SK-N-SH (cell line): Measurements from ENCODE around the gene PIP5K1C. TPM values are rescaled to one million over a fixed set of nuclear protein-coding genes. Genes with fewer than 3 reads are reported as not detected.

Experiments
- CTCF ChIA-PET: fragments of 300-600, 350-600 bp; formaldehyde crosslinking; extraction: SDS; loops from one replicate; lab custom pipeline; 2021; lab: Yijun Ruan, JAX
- POLR2A ChIA-PET: fragments of 350-600 bp; sonication (Branson Sonifier 250); formaldehyde crosslinking; extraction: SDS; loops from one replicate; lab custom pipeline; 2020; ENCODE audit warnings: antibody characterized with exemption, inconsistent platforms; lab: Yijun Ruan, JAX
- DNase-seq: peaks from one replicate; pipeline ENCODE4 v3.0.0; 2012
- H2AFZ ChIP-seq: fragments of 200-600 bp; sonication (generic); 2 replicates; pipeline ENCODE4 v1.8.1; 2016; ENCODE audit warnings: antibody characterized with exemption, mild to moderate bottlenecking, low read depth
- H3F3A ChIP-seq: fragments of 200-600 bp; sonication (generic); replicated peaks from 2 replicates; pipeline ENCODE3; 2016; ENCODE audit warnings: antibody characterized with exemption, mild to moderate bottlenecking; ENCODE audit not compliant: insufficient read depth
- H3K27ac ChIP-seq, 2 experiments: fragments of 200-500 bp in 1 of 2; fragments of 200-600 bp in 1 of 2; sonication (Bioruptor generic) in 1 of 2; sonication (generic), shearing (Covaris generic) in 1 of 2; 2 replicates each; pipeline versions ENCODE4 v1.5.1 to v1.6.1; 2014 to 2016; ENCODE audit warnings: low read depth in 2 of 2, inconsistent platforms in 1 of 2, low read length in 1 of 2, mild to moderate bottlenecking in 1 of 2, mixed read lengths in 1 of 2
- H3K27me3 ChIP-seq: fragments of 200-600 bp; sonication (generic), shearing (Covaris generic); 2 replicates; pipeline ENCODE4 v1.6.1; 2016; ENCODE audit warnings: mixed run types; ENCODE audit not compliant: insufficient read depth
- H3K36me3 ChIP-seq, 2 experiments: fragments of 200-500 bp in 1 of 2; fragments of 200-600 bp in 1 of 2; sonication (Bioruptor generic) in 1 of 2; sonication (generic) in 1 of 2; replicated peaks in 1 of 2; 2 replicates each; pipeline versions ENCODE3 to v1.5.1; 2014 to 2016; ENCODE audit warnings: low read length in 1 of 2, mild to moderate bottlenecking in 1 of 2; ENCODE audit not compliant: insufficient read depth in 2 of 2, control insufficient read depth in 1 of 2
- H3K4me1 ChIP-seq, 2 experiments: fragments of 200-500 bp in 1 of 2; fragments of 200-600 bp in 1 of 2; sonication (Bioruptor generic) in 1 of 2; sonication (generic), shearing (Covaris generic) in 1 of 2; 2 replicates each; pipeline versions ENCODE4 v1.5.1 to v1.6.1; 2014 to 2016; ENCODE audit warnings: low read depth in 1 of 2, low read length in 1 of 2, mixed run types in 1 of 2; ENCODE audit not compliant: insufficient read depth in 2 of 2, control insufficient read depth in 1 of 2
- H3K4me2 ChIP-seq: fragments of 200-600 bp; sonication (generic), shearing (Covaris generic); 2 replicates; pipeline ENCODE4 v1.6.1; 2017; ENCODE audit warnings: mixed run types
- H3K4me3 ChIP-seq, 2 experiments: fragments of 200-500 bp in 1 of 2; fragments of 200-600 bp in 1 of 2; sonication (Bioruptor generic) in 1 of 2; sonication (generic), shearing (Covaris generic) in 1 of 2; 2 replicates each; pipeline versions ENCODE4 v1.5.1 to v1.8.1; 2014 to 2016; ENCODE audit warnings: low read depth in 2 of 2, inconsistent platforms in 1 of 2, low read length in 1 of 2, mild to moderate bottlenecking in 1 of 2, mixed read lengths in 1 of 2, moderate library complexity in 1 of 2
- H3K79me2 ChIP-seq: fragments of 200-600 bp; sonication (generic); 2 replicates; pipeline ENCODE4 v1.8.1; 2017; ENCODE audit warnings: mild to moderate bottlenecking; ENCODE audit not compliant: insufficient read depth
- H3K9ac ChIP-seq: fragments of 200-600 bp; sonication (generic); 2 replicates; pipeline ENCODE4 v1.6.1; 2017; ENCODE audit warnings: mixed run types
- H3K9me2 ChIP-seq: fragments of 200-600 bp; sonication (generic); 2 replicates; pipeline ENCODE4 v1.6.1; 2017; ENCODE audit warnings: mixed run types
- H3K9me3 ChIP-seq: fragments of 200-600 bp; sonication (generic); 2 replicates; pipeline ENCODE4 v1.6.1; 2017; ENCODE audit warnings: mixed run types, mild to moderate bottlenecking, moderate library complexity
- H4K20me1 ChIP-seq: fragments of 200-600 bp; sonication (generic); 2 replicates; pipeline ENCODE4 v1.6.1; 2017; ENCODE audit warnings: mild to moderate bottlenecking, mixed run types; ENCODE audit not compliant: insufficient read depth
- CHD2 ChIP-seq: fragments of 150-350 bp; IDR thresholded peaks from 2 replicates; pipeline ENCODE4 v1.6.1; 2018; ENCODE audit warnings: low read length; ENCODE audit not compliant: partially characterized antibody
- CTCF ChIP-seq: fragments of 200-600 bp; sonication (generic); IDR thresholded peaks from 2 replicates; pipeline ENCODE4 v1.6.1; 2017; ENCODE audit warnings: antibody characterized with exemption, mild to moderate bottlenecking, moderate library complexity
- ELF1 ChIP-seq: IDR thresholded peaks from 2 replicates; pipeline ENCODE4 v1.4.0; 2012
- EZH2phosphoT487 ChIP-seq: fragments of 200-600 bp; sonication (generic); IDR thresholded peaks from 2 replicates; pipeline ENCODE4 v1.6.1; 2017; ENCODE audit warnings: low read depth, mixed run types, mild to moderate bottlenecking, antibody characterized with exemption, moderate library complexity, borderline replicate concordance
- FOXM1 ChIP-seq: IDR thresholded peaks from 2 replicates; pipeline ENCODE4 v1.4.0; 2012; ENCODE audit warnings: low read depth, mild to moderate bottlenecking
- GABPA ChIP-seq: IDR thresholded peaks from 2 replicates; pipeline ENCODE4 v1.4.0; 2012; ENCODE audit warnings: low read depth, mild to moderate bottlenecking
- IRF3 ChIP-seq: fragments of 150-350 bp; IDR thresholded peaks from 2 replicates; pipeline ENCODE4 v1.6.1; 2016; ENCODE audit warnings: mild to moderate bottlenecking, low read depth, low read length
- JUND ChIP-seq: IDR thresholded peaks from 2 replicates; pipeline ENCODE4 v1.4.0; 2012
- MAX ChIP-seq: IDR thresholded peaks from 2 replicates; pipeline ENCODE4 v1.4.0; 2012; ENCODE audit warnings: low read depth
- MEF2A ChIP-seq: IDR thresholded peaks from 2 replicates; pipeline ENCODE4 v1.4.0; 2012; ENCODE audit warnings: low read depth, borderline replicate concordance
- PBX3 ChIP-seq: IDR thresholded peaks from 2 replicates; pipeline ENCODE4; 2012
- POLR2AphosphoS5 ChIP-seq: IDR thresholded peaks from 2 replicates; pipeline ENCODE4 v1.6.1; 2012; ENCODE audit warnings: low read depth, low read length
- RFX5 ChIP-seq: IDR thresholded peaks from 2 replicates; pipeline ENCODE4 v1.6.1; 2012; ENCODE audit warnings: mild to moderate bottlenecking, improper control_type of control experiment, low read length
- SIN3A ChIP-seq: IDR thresholded peaks from 2 replicates; pipeline ENCODE4 v1.6.1; 2012; ENCODE audit warnings: low read depth, mild to moderate bottlenecking, low read length, moderate library complexity, borderline replicate concordance
- SMC3 ChIP-seq: IDR thresholded peaks from 2 replicates; pipeline ENCODE4 v1.6.1; 2012; ENCODE audit warnings: low read depth, low read length, improper control_type of control experiment
- TEAD4 ChIP-seq: IDR thresholded peaks from 2 replicates; pipeline ENCODE4 v1.4.0; 2012; ENCODE audit warnings: mild to moderate bottlenecking, borderline replicate concordance; ENCODE audit not compliant: insufficient read depth
- WGBS: methylation state at CpG from one replicate; pipeline ENCODE4 v1.1.6; 2017; ENCODE audit warnings: low lambda C conversion rate; 5-methylcytosine and 5-hydroxymethylcytosine counted together
- polyA plus RNA-seq, 3 experiments: library from polyadenylated mRNA; depleted of rRNA; stranded (reverse); fragments of >200 nt; gene quantifications; 2 replicates each; pipeline ENCODE4 v1.2.3, GENCODE V29; 2012

PIP5K1C gene
- polyA plus RNA-seq, 1 of the 3 experiments (the other 2 are of a cell fraction), result 12.3 TPM

- TF ChIP-seq MAX (no peak), FOXM1 (no peak), ELF1 (no peak), CHD2 (no peak), MEF2A (no peak), IRF3 (no peak), SMC3 (no peak)
Measured at GRCh38 chr19:3613818-3614661, 86.2 kb downstream of the PIP5K1C start (continued).

GRCh38 chr19:3612901-3613741 is 87.1 kb downstream of the PIP5K1C start:
- CTCF ChIA-PET, result interaction anchor here (1.6 kb wide), 1 partner anchor 26 kb away, joined by 3 read pairs; no protein-coding TSS in a partner anchor
- peak; percentile 64 for DNase-seq

More at GRCh38 chr19:3612901-3613741, 87.1 kb downstream of the PIP5K1C start:
- H3K36me3 ChIP-seq, result peaks cover 0 to 29% of the 10 kb centered on the region in 2 experiments
- POLR2A ChIA-PET, result no interaction called here
- no peaks in the 10 kb centered on the region for H4K20me1 ChIP-seq
- H3K79me2 ChIP-seq, result no peaks in the 10 kb centered on the region
- no peak overlapping the region for H2AFZ ChIP-seq
- no peaks in the 10 kb centered on the region for H3K27me3 ChIP-seq
- no peak for TF ChIP-seq EZH2phosphoT487
- no peak for TF ChIP-seq MAX
- TF ChIP-seq JUND, result no peak
- no peak for TF ChIP-seq IRF3
- TF ChIP-seq CTCF, result no peak
- no peak for TF ChIP-seq GABPA
- TF ChIP-seq PBX3, result no peak
- no peak for TF ChIP-seq RFX5
- TF ChIP-seq TEAD4, result no peak
- TF ChIP-seq POLR2AphosphoS5, result no peak
- no peak for TF ChIP-seq MEF2A
- TF ChIP-seq SIN3A, result no peak
- H3K4me3 ChIP-seq, result no peak overlapping the region
- no peaks in the 10 kb centered on the region for H3F3A ChIP-seq
- H3K9me2 ChIP-seq, result no peaks in the 10 kb centered on the region
- H3K27ac ChIP-seq, result no peak overlapping the region
- WGBS, result 95% methylated on average over 56 of the region's 79 CpGs
- no peaks in the 10 kb centered on the region for H3K9me3 ChIP-seq
- no peak overlapping the region for H3K4me2 ChIP-seq
- no peak overlapping the region for H3K9ac ChIP-seq
- H3K4me1 ChIP-seq, result no peaks in the 10 kb centered on the region; a peak in 1 of 4 replicates
